GM21381 (cell line): ENCODE results near the gene SLC29A3.
A peak's percentile ranks its signal among the peaks of the same experiment; 100 is the strongest.
"Not testable (repeated sequence)": the region's sequence is repeated elsewhere in the genome, so short reads cannot be mapped to it uniquely, and the experiment has no call there.

Experiments used
- ATAC-seq: cut with Tn5 transposase; IDR thresholded peaks from one replicate; pipeline ENCODE4 v1.9.1; 2021; ENCODE audit warnings: mild to moderate bottlenecking, moderate library complexity; ENCODE audit not compliant: unreplicated experiment

The SLC29A3 gene

DNA sequence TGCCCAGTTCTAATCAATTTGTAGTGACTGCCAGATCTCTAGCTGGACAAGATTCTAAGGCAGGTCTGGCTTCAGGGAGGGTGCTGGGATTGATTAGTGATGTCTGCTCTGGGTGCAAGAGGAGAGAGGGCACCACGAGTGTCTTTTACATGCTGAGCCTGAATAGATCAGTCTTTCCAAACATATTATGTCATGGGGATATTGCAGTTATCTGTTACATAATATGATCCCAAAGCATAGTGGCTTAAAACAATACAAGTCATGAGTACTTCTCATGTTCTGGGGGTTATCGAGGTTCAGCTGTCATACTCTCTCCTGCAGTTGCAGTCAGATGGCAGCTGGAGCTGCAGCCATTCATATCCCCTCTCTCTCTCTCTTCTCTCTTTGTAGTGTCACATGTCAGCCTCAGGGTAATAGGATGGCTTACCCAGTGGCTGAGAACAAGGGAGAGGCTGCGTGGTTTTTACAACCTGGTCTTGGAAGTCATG is 26.0 kb downstream of the SLC29A3 start:
- no peak for ATAC-seq

GRCh38 chr10:71345694-71346093 is 26.6 kb downstream of the SLC29A3 start:
- ATAC-seq = no peak

- ATAC-seq = no peak
Observed at GRCh38 chr10:71346731-71347130, 27.7 kb downstream of the SLC29A3 start.

DNA sequence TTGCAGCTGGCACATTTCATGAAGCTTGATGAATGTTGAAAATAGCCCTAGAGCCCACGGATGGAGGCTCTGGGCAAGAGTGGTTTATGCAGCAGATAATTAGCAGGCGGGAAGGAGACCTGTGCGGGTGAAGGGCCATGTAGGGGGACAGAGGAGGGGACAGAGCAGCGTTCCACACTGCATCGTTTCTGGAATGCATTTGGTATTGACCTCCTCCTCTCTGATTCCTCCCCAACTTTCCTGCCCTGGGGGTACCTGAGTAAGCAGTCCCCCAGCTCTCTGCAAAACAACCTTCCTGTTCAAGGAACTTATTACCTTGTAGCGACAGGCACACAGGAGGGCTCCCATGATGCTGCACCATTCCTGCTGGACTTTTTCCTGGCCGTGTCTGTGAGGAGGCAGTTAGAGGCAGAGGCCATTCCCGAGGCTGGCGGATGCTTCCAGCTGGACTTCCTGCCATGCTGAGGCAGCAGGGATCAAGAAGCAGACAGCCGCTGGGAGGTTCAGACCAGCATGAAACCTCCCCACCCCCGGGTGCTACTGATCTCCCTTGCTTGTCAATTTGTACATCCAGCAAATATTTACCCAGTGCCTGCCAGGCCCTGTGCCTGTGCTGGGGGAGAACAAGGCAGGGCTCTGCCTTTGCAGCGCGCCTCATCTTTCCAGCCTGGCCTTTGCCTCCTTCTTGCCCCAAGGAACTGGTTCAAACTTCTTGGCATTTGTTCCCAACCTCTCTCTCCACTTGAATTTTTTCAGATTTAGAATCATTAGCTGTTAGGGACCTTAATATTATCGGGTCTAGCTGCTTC is 28.7 kb downstream of the SLC29A3 start:
- ATAC-seq = no peak

- no peak for ATAC-seq
Observed at GRCh38 chr10:71348850-71349249, 29.8 kb downstream of the SLC29A3 start.

DNA sequence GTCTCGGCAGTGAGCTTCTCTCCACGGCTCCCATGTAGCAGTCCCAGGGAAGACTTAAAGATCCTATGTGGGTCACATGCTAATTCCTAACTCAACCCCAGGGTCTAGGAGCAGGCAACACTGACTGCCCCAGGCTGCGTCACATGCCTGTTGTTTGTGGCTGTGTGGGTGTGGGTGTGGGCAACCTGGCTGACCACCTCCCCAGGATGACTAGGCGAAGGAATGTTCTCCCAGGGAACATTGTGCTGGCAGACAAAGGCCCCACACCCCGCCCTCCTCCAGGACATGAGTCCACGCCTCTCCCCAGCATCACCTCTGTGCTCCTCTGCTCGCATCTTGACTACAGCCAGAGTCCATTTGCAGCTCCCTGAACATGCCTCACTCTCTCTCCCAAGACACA is 30.3 kb downstream of the SLC29A3 start:
- no peak for ATAC-seq

GRCh38 chr10:71351087-71351486 is 32.0 kb downstream of the SLC29A3 start:
- no peak for ATAC-seq

DNA sequence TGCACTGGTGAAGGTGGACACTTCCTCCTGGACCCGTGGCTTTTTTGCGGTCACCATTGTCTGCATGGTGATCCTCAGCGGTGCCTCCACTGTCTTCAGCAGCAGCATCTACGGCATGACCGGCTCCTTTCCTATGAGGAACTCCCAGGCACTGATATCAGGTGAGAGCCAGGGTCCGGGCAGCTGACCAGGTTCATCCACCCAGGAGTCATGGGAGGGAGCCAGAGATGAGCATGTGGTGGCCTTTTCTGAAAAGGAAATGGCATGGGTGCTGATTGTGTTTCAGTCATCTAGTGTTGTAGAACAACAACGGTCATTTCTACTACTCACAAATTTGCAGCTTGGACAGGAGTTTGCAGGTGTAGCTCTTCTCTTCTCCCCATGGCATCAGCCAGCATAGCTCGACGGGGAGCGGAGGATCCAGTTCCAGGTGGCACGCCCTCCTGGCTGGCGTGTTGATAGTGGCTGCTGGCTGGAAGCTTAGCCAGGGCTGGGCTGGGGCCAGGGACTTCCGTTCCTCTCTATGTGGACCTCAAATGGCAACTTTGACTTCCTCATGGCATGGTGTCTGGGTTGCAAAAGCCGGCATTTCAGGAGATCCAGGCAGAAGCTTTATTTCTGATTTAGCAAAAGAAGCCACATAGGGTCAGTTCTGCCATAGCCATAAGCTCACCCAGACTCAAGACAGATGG is 32.7 kb downstream of the SLC29A3 start:
- no peak for ATAC-seq

DNA sequence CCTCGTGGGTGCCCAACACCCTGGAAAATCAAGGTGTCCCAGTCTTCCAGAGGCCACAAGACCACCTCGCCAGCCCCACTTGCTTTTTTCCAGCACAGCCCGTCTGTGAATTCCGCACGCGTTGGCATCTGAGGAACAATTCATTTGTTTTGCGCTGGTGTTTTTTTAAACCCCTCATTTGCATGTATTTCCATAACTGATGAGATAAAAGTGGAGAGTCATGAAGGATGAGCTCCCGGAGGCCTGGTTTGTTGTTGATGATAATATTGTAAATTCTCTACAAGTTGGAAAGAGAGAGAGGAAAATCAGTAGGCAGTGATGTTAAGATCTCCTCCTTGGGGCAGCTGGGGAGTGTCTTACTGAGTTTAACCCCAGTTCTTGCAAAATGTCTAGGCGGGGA is 34.6 kb downstream of the SLC29A3 start:
- ATAC-seq = no peak

- no peak for ATAC-seq
Observed at GRCh38 chr10:71354776-71355175, 35.7 kb downstream of the SLC29A3 start.

- ATAC-seq = no peak
Observed at GRCh38 chr10:71355886-71356285, 36.8 kb downstream of the SLC29A3 start.

DNA sequence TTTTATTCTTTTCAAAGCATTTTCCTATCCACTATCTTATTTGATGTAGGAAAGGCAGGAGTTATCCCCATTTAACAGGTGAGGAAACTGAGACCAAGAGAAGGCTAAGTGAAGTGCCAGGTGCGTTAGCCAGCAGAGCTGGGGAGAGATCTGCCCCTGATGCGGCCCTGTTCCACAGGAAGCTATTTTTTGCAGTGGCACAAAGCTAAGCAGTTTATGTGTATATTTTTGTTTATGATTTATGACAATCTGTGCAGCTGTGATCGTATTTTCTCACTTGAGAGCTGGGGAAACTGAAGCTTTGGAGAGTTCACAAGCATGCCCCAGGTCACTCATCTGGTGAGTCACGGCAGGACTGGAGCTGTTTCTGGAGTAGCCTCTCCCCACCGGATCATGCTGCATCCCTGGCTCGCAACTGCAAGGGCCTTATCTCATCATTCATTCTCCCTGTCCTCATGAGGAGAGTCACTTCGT is 38.8 kb downstream of the SLC29A3 start:
- ATAC-seq = no peak

- no peak for ATAC-seq
Observed at GRCh38 chr10:71358277-71358676, 39.2 kb downstream of the SLC29A3 start.

GRCh38 chr10:71358906-71359305 is 39.8 kb downstream of the SLC29A3 start:
- ATAC-seq = not testable (repeated sequence)

GRCh38 chr10:71359364-71360046 is 40.4 kb downstream of the SLC29A3 start:
- ATAC-seq = peak; percentile 45

DNA sequence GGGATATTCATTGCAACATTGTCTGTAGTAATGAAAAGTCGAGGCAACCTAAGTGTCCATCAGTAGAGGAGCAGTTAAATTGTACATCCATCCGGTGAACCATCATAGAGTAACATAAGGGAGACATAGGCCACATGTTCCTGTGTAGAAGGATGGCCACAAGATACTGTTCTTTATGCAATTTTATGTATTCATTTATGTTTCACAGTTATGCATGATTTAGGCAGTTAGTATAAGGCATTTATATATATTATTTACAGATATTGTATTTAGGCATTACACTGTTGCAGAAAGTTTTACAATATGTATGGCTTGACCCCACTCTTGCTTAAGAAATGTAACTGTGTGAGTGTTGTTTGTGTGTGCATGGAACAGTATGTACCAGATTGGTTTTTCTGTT is 41.7 kb downstream of the SLC29A3 start:
- ATAC-seq = no peak

DNA sequence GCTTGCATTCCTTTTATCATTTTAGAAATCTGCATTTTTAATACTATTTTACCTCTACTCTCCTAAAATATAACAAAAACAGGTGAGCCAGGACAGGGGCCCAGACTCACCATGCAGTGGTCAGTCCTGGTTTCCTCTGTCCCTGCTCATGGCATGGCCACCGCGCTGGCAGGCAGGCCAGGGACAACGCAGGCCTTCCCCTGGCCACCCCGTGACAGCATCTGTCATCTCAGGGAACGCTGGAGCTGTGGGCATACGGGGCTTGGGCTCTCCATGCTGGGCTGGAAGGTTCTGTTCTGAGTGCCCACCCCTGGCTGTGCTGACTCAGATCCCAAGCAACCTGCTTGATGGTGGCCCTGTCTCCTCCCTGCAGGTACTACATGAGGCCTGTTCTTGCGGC is 42.5 kb downstream of the SLC29A3 start:
- ATAC-seq = no peak

DNA sequence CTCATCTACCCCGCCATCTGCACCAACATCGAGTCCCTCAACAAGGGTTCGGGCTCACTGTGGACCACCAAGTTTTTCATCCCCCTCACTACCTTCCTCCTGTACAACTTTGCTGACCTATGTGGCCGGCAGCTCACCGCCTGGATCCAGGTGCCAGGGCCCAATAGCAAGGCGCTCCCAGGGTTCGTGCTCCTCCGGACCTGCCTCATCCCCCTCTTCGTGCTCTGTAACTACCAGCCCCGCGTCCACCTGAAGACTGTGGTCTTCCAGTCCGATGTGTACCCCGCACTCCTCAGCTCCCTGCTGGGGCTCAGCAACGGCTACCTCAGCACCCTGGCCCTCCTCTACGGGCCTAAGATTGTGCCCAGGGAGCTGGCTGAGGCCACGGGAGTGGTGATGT is 43.1 kb downstream of the SLC29A3 start:
- ATAC-seq = no peak

GRCh38 chr10:71363936-71364335 is 44.9 kb downstream of the SLC29A3 start:
- no peak for ATAC-seq

GRCh38 chr10:71365366-71365765 is 46.3 kb downstream of the SLC29A3 start:
- no peak for ATAC-seq

GRCh38 chr10:71366690-71367089 is 47.6 kb downstream of the SLC29A3 start:
- ATAC-seq = no peak

GRCh38 chr10:71367271-71367670 is 48.2 kb downstream of the SLC29A3 start:
- ATAC-seq = no peak
